ENCODE data around the gene BPIFB3. TPM values are rescaled to one million over a fixed set of nuclear protein-coding genes. Genes with fewer than 3 reads are reported as not detected.

The BPIFB3 gene
- total RNA-seq, 2 experiments from 2014 or later, result not detected

GRCh38 chr20:33061658-33062028 lies 7.9 kb downstream of the BPIFB3 start:
- H3K36me3 Mint-ChIP-seq, result no peaks in the 10 kb centered on the region
- no peak overlapping the region for H3K4me3 Mint-ChIP-seq
- no peaks in the 10 kb centered on the region for H3K9me3 Mint-ChIP-seq
- no peaks in the 10 kb centered on the region for H3K27me3 Mint-ChIP-seq
- no peaks in the 10 kb centered on the region for H3K4me1 Mint-ChIP-seq
- DNase-seq, result no peak
- no peak overlapping the region for H3K27ac Mint-ChIP-seq

DNA sequence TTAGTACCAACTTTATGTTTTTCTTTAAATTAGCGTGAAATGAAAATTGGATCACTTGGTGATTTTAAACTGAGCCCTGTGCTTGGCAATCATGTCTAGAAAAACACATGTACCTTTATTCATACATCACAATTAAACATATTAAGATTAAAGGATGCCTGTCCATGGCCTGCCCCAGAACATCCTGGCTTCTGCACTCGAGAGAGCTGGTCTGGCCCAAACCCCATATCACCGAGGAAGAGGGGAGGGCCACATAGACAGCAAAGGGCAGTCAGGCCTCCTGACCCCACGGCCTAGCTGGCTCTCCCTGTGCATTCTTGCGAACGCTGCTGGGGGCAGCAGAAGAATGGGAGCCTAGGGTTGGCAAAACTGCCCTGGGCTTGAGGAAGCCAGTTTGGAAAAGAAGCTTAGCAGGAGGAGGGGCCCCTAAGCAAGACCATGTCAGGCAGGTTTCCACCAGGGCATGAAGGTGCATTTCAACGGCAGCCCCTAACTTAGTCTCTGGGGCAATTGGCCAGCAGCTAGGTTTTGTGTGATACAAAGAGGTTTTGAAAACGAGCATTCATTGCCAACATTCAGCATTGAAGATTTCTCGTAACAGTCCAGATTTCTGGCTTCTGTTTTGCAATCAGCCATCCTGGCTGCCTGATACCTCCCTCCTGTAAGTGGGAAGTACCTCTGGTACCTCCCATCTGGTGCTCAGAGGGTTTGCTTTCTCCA lies 8.6 kb downstream of the BPIFB3 start:
- H3K4me1 Mint-ChIP-seq, result no peaks in the 10 kb centered on the region
- no peaks in the 10 kb centered on the region for H3K27me3 Mint-ChIP-seq
- no peaks in the 10 kb centered on the region for H3K9me3 Mint-ChIP-seq
- H3K27ac Mint-ChIP-seq, result no peak overlapping the region
- H3K36me3 Mint-ChIP-seq, result no peaks in the 10 kb centered on the region
- DNase-seq, result no peak
- H3K4me3 Mint-ChIP-seq, result no peak overlapping the region

- no peak overlapping the region for H3K27ac Mint-ChIP-seq
- no peaks in the 10 kb centered on the region for H3K36me3 Mint-ChIP-seq
- H3K9me3 Mint-ChIP-seq, result no peaks in the 10 kb centered on the region
- no peak for DNase-seq
- H3K27me3 Mint-ChIP-seq, result no peaks in the 10 kb centered on the region
- H3K4me1 Mint-ChIP-seq, result no peaks in the 10 kb centered on the region
- no peak overlapping the region for H3K4me3 Mint-ChIP-seq
These were observed 9.1 kb downstream of the BPIFB3 start for GRCh38 chr20:33062825-33063149.

DNA sequence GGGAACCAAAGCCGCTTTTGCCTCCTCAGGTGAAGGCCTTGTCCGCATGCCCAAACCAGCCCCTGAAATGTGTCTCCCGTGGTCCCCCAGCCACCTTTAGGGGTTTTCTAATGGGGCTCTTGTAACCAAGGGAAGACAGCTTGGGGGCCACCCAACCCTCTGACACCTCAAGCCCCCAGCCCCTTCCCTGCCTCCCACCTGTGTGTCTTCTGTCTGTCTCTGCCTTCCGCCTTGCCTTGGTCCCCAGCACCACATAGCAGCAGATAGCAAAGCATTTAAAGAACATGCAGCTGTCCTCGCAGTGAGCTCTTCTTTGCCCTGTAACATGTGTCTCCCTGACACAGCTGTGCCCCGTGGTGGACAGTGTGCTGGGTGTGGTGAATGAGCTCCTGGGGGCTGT lies 9.6 kb downstream of the BPIFB3 start:
- no peak for DNase-seq
- Mint-ChIP-seq H3K4me3 (no peak overlapping the region), H3K36me3 (no peaks in the 10 kb centered on the region), H3K27ac (no peak overlapping the region), H3K4me1 (peaks cover 4% of the 10 kb centered on the region), H3K9me3 (no peaks in the 10 kb centered on the region), H3K27me3 (no peaks in the 10 kb centered on the region)

- H3K9me3 Mint-ChIP-seq, result no peaks in the 10 kb centered on the region
- H3K4me3 Mint-ChIP-seq, result no peak overlapping the region
- H3K36me3 Mint-ChIP-seq, result no peaks in the 10 kb centered on the region
- H3K4me1 Mint-ChIP-seq, result peaks cover 4% of the 10 kb centered on the region
- H3K27ac Mint-ChIP-seq, result no peak overlapping the region
- H3K27me3 Mint-ChIP-seq, result no peaks in the 10 kb centered on the region
- no peak for DNase-seq
These were observed 11.0 kb downstream of the BPIFB3 start for GRCh38 chr20:33064572-33065287.

GRCh38 chr20:33065785-33066184 lies 12.1 kb downstream of the BPIFB3 start:
- H3K4me3 Mint-ChIP-seq, result no peak overlapping the region
- no peaks in the 10 kb centered on the region for H3K27me3 Mint-ChIP-seq
- H3K4me1 Mint-ChIP-seq, result peaks cover 4% of the 10 kb centered on the region
- DNase-seq, result no peak
- H3K9me3 Mint-ChIP-seq, result no peaks in the 10 kb centered on the region
- H3K36me3 Mint-ChIP-seq, result no peaks in the 10 kb centered on the region
- no peak overlapping the region for H3K27ac Mint-ChIP-seq

- Mint-ChIP-seq H3K4me3 (no peak overlapping the region), H3K9me3 (no peaks in the 10 kb centered on the region), H3K27me3 (no peaks in the 10 kb centered on the region), H3K4me1 (peaks cover 4% of the 10 kb centered on the region), H3K27ac (no peak overlapping the region), H3K36me3 (no peaks in the 10 kb centered on the region)
- DNase-seq, result no peak
These were observed 14.1 kb downstream of the BPIFB3 start for GRCh38 chr20:33067806-33068205.

GRCh38 chr20:33068251-33068939 lies 14.7 kb downstream of the BPIFB3 start:
- H3K27me3 Mint-ChIP-seq, result no peaks in the 10 kb centered on the region
- no peaks in the 10 kb centered on the region for H3K36me3 Mint-ChIP-seq
- no peaks in the 10 kb centered on the region for H3K9me3 Mint-ChIP-seq
- no peak overlapping the region for H3K27ac Mint-ChIP-seq
- no peak for DNase-seq
- H3K4me3 Mint-ChIP-seq, result no peak overlapping the region
- peaks cover 4% of the 10 kb centered on the region for H3K4me1 Mint-ChIP-seq

- Mint-ChIP-seq H3K36me3 (no peaks in the 10 kb centered on the region), H3K27ac (no peak overlapping the region), H3K9me3 (no peaks in the 10 kb centered on the region), H3K4me3 (no peak overlapping the region), H3K4me1 (peaks cover 4% of the 10 kb centered on the region), H3K27me3 (no peaks in the 10 kb centered on the region)
- DNase-seq, result no peak
These were observed 16.0 kb downstream of the BPIFB3 start for GRCh38 chr20:33069673-33070072.

- Mint-ChIP-seq H3K36me3 (no peaks in the 10 kb centered on the region), H3K27me3 (no peaks in the 10 kb centered on the region), H3K27ac (no peak overlapping the region), H3K4me3 (no peak overlapping the region), H3K9me3 (no peaks in the 10 kb centered on the region), H3K4me1 (peaks cover 4% of the 10 kb centered on the region)
- DNase-seq, result no peak
These were observed 16.7 kb downstream of the BPIFB3 start for GRCh38 chr20:33070111-33071053.

DNA sequence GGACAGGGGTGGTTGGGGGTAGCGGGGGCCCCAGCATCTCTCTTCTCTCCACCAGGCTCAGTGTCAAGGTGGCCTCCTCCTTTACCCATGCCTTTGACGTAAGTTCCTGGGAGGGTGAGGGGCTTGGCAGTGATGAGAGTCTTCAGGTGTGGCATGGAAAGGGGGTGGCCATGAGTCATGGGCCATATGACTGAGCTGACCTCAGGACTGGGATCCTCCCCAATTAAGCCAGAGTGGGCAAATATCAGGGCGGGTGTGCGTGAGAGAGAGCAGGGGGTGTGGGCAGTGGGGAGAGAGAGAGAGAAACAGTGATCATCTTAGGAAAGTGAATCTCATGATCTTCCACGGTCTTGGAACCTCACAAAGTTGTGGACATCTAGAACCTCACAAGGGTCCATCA lies 17.5 kb downstream of the BPIFB3 start:
- Mint-ChIP-seq H3K27ac (no peak overlapping the region), H3K4me3 (no peak overlapping the region), H3K4me1 (peaks cover 4% of the 10 kb centered on the region), H3K27me3 (no peaks in the 10 kb centered on the region), H3K36me3 (no peaks in the 10 kb centered on the region), H3K9me3 (no peaks in the 10 kb centered on the region)
- no peak for DNase-seq

DNA sequence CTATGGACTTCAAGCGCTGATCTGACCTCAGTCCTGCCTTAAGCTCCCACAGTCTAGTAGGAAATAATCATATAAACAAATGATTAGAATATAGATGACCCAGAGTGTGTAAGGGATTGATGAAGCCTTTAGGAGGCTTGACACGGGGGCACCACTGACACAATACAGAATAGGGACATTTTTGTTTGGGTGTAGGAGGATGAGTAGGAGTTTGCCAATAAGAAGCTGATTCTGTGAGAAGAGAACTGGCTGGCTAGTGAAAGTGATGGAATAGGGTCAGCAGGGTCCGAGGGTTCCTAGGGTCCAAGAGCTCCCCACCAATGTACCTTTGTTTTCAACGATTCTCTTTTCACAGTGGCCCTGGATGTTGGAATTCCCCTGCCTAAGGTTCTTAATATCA lies 18.7 kb downstream of the BPIFB3 start:
- no peak for DNase-seq
- Mint-ChIP-seq H3K4me1 (peaks cover 4% of the 10 kb centered on the region), H3K36me3 (no peaks in the 10 kb centered on the region), H3K9me3 (no peaks in the 10 kb centered on the region), H3K27me3 (no peaks in the 10 kb centered on the region), H3K4me3 (no peak overlapping the region), H3K27ac (no peak overlapping the region)

DNA sequence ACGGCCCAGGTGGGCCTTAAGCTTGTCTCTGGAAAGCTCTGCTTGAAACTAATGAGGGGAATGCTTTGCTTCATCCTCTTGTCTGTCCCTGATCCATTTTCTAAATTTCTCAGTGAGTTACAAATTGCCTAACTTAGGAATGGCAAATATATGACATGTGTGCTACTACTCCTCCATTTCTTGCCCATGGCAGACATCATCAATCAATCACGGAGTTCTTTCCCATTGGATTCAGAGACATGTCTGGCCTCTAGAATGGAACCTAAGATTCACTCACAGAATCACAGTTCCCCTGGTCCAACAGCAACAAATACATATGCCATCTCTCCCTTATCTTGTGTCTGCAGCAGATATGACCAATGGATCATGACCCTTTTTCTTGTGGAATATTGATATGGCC lies 19.1 kb downstream of the BPIFB3 start:
- no peak for DNase-seq
- Mint-ChIP-seq H3K36me3 (no peaks in the 10 kb centered on the region), H3K4me3 (no peak overlapping the region), H3K9me3 (no peaks in the 10 kb centered on the region), H3K27ac (no peak overlapping the region), H3K4me1 (peaks cover 4% of the 10 kb centered on the region), H3K27me3 (no peaks in the 10 kb centered on the region)

DNA sequence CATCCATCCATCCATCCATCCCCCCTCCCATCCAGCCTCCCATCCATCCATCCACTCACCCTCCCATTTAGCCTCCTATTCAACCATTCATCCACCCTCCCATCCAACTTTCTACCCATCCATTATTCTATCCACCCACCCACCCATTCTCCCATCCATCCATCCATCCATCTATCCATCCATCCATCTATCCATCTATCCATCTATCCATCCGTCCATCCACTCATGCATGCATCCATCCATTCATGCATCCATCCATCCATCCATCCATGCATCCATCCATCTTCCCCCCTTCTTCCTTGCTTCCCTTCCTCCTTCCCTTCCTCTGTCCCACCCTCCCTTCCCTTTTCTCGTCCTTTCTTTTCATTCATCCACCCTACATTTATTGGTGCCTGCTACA lies 21.0 kb downstream of the BPIFB3 start:
- H3K4me3 Mint-ChIP-seq, result no peak overlapping the region

GRCh38 chr20:33075281-33075680 lies 21.6 kb downstream of the BPIFB3 start:
- no peak overlapping the region for H3K4me3 Mint-ChIP-seq
- DNase-seq, result no peak
- H3K27me3 Mint-ChIP-seq, result no peaks in the 10 kb centered on the region
- H3K4me1 Mint-ChIP-seq, result no peaks in the 10 kb centered on the region
- H3K9me3 Mint-ChIP-seq, result no peaks in the 10 kb centered on the region
- H3K36me3 Mint-ChIP-seq, result no peaks in the 10 kb centered on the region
- H3K27ac Mint-ChIP-seq, result no peak overlapping the region

More for the DNA sequence above, 21.0 kb downstream of the BPIFB3 start:
- Mint-ChIP-seq H3K4me1 (no peaks in the 10 kb centered on the region), H3K9me3 (no peaks in the 10 kb centered on the region), H3K36me3 (no peaks in the 10 kb centered on the region), H3K27me3 (no peaks in the 10 kb centered on the region), H3K27ac (no peak overlapping the region)
- DNase-seq, result no peak

All from activated naive CD8-positive, alpha-beta T cell treated with anti-CD3 and anti-CD28 coated beads for 36 hours (primary cell).